ENCODE data around the gene PTPN21.
A peak's percentile ranks its signal among the peaks of the same experiment; 100 is the strongest.

The PTPN21 gene

DNA sequence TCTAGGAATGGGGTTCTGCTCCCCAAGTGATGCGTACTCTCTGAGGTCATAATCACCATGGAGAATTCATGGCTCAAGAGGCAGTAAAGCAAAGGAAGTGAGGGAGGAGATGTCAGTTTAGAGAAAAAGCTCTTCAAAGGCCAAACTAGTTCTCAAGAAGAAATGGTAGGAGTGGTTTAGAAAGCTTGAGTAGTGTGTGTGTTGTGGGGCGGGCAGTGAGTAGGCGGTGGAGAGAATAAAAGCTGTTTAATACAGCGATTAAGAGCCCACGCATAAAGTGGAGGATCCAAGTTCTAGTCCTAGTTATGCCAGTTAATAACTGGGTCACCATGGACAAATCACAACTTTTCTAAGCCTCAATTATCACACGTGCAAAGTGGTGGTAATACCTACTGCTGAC, 55.6 kb downstream of the PTPN21 start:
- TF ChIP-seq, protein P1, sequence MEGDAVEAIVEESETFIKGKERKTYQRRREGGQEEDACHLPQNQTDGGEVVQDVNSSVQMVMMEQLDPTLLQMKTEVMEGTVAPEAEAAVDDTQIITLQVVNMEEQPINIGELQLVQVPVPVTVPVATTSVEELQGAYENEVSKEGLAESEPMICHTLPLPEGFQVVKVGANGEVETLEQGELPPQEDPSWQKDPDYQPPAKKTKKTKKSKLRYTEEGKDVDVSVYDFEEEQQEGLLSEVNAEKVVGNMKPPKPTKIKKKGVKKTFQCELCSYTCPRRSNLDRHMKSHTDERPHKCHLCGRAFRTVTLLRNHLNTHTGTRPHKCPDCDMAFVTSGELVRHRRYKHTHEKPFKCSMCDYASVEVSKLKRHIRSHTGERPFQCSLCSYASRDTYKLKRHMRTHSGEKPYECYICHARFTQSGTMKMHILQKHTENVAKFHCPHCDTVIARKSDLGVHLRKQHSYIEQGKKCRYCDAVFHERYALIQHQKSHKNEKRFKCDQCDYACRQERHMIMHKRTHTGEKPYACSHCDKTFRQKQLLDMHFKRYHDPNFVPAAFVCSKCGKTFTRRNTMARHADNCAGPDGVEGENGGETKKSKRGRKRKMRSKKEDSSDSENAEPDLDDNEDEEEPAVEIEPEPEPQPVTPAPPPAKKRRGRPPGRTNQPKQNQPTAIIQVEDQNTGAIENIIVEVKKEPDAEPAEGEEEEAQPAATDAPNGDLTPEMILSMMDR (IDR thresholded peaks at IDR 0.05; ENCODE audit: low read depth, low read length, missing control alignments), result no peak
- no peak for DNase-seq (ENCODE audit: low read depth)
- H3K4me3 ChIP-seq (ENCODE audit: low read depth, low read length), result no peak overlapping the region

GRCh38 chr14:88496414-88496813, 58.4 kb downstream of the PTPN21 start:
- no peak overlapping the region for H3K4me3 ChIP-seq (ENCODE audit: low read depth, low read length)
- TF ChIP-seq, protein P1 (IDR thresholded peaks at IDR 0.05; ENCODE audit: low read depth, low read length, missing control alignments), result no peak
- no peak for DNase-seq (ENCODE audit: low read depth)

DNA sequence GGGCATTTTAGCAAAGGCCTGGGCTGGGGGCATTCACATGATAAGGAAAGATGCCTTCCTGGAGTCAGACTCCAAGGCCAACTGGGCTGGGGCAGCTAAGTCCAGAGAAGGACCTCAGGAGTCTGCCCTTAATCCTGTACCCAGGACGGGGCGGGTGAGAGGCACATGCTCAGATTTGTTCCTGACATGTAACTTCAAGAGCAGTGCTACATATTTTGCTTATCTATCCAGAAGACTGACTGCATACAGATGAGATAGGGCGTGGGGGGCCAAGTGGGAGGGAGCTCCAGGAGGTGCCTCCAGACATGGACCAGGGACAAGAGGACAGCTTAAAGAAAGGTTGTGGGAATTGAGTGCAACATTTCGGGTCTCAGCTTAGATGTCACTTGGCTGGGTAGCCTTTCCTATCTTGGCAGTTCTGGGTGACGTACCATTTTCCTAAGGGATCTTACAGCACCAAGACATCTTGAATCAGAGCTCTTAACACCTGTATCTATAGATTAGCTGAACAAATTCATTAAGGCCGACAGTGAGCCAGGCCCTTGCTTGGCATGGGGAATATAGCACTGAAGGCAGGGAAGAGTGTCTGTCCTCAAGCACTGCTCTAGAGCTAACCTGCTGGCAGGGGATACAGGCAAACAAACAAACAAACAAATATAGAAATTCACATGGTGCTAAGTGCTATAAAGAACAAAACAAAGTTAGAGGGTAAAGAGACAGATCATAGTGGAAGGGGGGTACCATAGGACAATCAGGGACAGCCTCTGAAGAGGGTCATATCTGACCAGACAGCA, 61.2 kb downstream of the PTPN21 start:
- no peak overlapping the region for H3K4me3 ChIP-seq (ENCODE audit: low read depth, low read length)
- DNase-seq (ENCODE audit: low read depth), result no peak
- TF ChIP-seq, protein P1 (IDR thresholded peaks at IDR 0.05; ENCODE audit: low read depth, low read length, missing control alignments), result no peak

GRCh38 chr14:88492272-88493089, 62.3 kb downstream of the PTPN21 start:
- DNase-seq (ENCODE audit: low read depth), result peak; percentile 42
- no peak overlapping the region for H3K4me3 ChIP-seq (ENCODE audit: low read depth, low read length)
- TF ChIP-seq, protein P1 (IDR thresholded peaks at IDR 0.05; ENCODE audit: low read depth, low read length, missing control alignments), result peak; percentile 75

DNA sequence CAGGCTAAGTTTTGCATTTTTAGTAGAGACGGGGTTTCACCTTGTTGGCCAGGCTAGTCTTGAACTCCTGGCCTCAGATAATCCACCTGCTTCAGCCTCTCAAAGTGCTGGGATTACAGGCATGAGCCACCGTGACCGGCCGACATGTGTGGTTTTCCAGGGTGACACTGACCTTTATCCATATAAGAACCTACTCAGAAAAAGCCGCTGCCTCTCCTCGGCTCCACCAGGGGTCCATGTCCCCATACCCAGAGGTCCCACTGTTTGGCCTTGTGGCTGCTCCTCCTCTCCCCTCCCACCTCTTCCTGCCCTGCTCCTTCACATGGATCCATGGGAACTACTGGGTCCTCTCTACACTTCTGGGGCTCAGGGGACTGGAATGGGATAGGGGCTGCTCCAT, 64.6 kb downstream of the PTPN21 start:
- TF ChIP-seq, protein P1 (IDR thresholded peaks at IDR 0.05; ENCODE audit: low read depth, low read length, missing control alignments), result no peak
- no peak overlapping the region for H3K4me3 ChIP-seq (ENCODE audit: low read depth, low read length)
- no peak for DNase-seq (ENCODE audit: low read depth)

GRCh38 chr14:88488897-88489296, 65.9 kb downstream of the PTPN21 start:
- TF ChIP-seq, protein P1 (IDR thresholded peaks at IDR 0.05; ENCODE audit: low read depth, low read length, missing control alignments), result no peak
- DNase-seq (ENCODE audit: low read depth), result no peak

More at GRCh38 chr14:88488897-88489296, 65.9 kb downstream of the PTPN21 start:
- H3K4me3 ChIP-seq (ENCODE audit: low read depth, low read length), result no peak overlapping the region

Data from GM12864 (cell line).